Spleen (tissue), 7 donors: ENCODE results near the gene C11orf86.

Source experiments
- POLR2A ChIP-seq, 3 donors: fragments of 450-650 bp; IDR thresholded peaks; one replicate each; pipeline ENCODE4 v1.5.1; 2017; ENCODE audit warnings: antibody characterized with exemption in 3 of 3, mild to moderate bottlenecking in 1 of 3
- TF ChIP-seq, protein P1 (sequence below), 11 experiments: fragments of 200-600 bp in 7 of 11; fragments of 450-650 bp in 4 of 11; sonication (generic) in 4 of 11; IDR thresholded peaks in 8 of 11; conservative IDR thresholded peaks in 3 of 11; 1 replicate in 7 of 11; 2 replicates in 4 of 11; pipeline versions ENCODE4 v1.4.0 to v1.8.0; 2016 to 2021; ENCODE audit warnings: antibody characterized with exemption in 11 of 11, inconsistent platforms in 4 of 11, mild to moderate bottlenecking in 1 of 11
- donor health status: DM: no; HTN: no; CAD: no; lungs with moderate emphysema.
- donor health status: DM: no; HTN: no; CAD: no.
- donor health status: DM: no; HTN: no; CAD: no.

GRCh38 chr11:66970371-66970806 is 4.7 kb upstream of the C11orf86 start:
- TF ChIP-seq, protein P1, sequence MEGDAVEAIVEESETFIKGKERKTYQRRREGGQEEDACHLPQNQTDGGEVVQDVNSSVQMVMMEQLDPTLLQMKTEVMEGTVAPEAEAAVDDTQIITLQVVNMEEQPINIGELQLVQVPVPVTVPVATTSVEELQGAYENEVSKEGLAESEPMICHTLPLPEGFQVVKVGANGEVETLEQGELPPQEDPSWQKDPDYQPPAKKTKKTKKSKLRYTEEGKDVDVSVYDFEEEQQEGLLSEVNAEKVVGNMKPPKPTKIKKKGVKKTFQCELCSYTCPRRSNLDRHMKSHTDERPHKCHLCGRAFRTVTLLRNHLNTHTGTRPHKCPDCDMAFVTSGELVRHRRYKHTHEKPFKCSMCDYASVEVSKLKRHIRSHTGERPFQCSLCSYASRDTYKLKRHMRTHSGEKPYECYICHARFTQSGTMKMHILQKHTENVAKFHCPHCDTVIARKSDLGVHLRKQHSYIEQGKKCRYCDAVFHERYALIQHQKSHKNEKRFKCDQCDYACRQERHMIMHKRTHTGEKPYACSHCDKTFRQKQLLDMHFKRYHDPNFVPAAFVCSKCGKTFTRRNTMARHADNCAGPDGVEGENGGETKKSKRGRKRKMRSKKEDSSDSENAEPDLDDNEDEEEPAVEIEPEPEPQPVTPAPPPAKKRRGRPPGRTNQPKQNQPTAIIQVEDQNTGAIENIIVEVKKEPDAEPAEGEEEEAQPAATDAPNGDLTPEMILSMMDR (IDR thresholded peaks at IDR 0.05 in 8 of 11, conservative IDR thresholded peaks at IDR 0.05 in 3 of 11), result no peak
- TF ChIP-seq POLR2A (IDR thresholded peaks at IDR 0.05), result no peak
